GM12872 (cell line): ENCODE measurements around the gene ZNF20.

Experiments used
- TF ChIP-seq, protein P1 (sequence below): IDR thresholded peaks from 3 replicates; pipeline ENCODE4 v1.5.1; 2011; ENCODE audit warnings: low read depth, mild to moderate bottlenecking, low read length, moderate library complexity; ENCODE audit not compliant: insufficient read depth

ZNF20 gene

DNA sequence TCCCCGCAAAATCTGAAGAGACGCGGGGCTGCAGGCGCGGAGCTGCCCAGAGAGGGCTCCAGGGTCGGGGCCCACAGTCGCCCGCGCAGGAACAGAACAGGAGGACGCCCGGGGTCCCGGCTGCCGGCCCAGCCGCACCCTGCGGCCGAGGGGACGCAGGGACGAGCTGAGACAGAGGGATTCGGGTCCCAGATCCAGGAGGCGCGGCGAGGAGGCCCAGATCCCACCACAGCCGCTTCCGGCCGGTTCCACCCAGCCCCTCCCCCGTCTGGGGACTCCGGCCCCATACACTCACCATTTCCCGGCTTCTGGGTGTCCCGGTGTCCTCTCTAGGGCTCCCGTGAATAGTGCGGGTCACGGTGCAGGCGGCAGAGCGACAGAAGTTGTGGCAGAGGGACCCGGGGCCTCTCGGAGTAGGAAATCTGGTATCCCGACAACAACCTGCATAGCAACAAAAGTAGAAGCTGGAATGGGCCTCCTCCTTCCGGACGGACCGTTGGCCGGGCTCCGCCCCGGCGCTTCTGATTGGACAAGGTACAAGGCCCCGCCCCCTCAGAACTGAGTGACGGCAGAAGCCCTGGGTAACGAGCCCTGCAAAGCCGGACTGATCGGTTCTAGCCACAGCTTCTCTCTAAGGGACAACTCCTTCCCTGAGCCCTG lies at the start of gene ZNF20:
TSS of gene ZNF20 (minus strand) at position 466 of the 660 bp plus-strand sequence. CDS start at position 298, 168 bp downstream.
- TF ChIP-seq, protein P1, sequence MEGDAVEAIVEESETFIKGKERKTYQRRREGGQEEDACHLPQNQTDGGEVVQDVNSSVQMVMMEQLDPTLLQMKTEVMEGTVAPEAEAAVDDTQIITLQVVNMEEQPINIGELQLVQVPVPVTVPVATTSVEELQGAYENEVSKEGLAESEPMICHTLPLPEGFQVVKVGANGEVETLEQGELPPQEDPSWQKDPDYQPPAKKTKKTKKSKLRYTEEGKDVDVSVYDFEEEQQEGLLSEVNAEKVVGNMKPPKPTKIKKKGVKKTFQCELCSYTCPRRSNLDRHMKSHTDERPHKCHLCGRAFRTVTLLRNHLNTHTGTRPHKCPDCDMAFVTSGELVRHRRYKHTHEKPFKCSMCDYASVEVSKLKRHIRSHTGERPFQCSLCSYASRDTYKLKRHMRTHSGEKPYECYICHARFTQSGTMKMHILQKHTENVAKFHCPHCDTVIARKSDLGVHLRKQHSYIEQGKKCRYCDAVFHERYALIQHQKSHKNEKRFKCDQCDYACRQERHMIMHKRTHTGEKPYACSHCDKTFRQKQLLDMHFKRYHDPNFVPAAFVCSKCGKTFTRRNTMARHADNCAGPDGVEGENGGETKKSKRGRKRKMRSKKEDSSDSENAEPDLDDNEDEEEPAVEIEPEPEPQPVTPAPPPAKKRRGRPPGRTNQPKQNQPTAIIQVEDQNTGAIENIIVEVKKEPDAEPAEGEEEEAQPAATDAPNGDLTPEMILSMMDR, result no peak

DNA sequence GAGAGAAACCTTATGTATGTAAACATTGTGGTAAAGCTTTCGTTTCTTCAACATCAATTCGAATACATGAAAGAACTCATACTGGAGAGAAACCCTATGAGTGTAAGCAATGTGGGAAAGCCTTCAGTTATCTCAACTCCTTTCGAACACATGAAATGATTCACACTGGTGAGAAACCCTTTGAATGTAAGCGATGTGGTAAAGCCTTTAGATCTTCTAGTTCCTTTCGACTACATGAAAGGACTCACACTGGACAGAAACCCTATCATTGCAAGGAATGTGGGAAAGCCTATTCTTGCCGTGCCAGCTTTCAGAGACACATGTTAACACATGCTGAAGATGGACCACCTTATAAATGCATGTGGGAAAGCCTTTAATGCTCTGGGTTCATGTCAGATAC lies 47.5 kb upstream of the ZNF20 start:
- TF ChIP-seq, protein P1, result no peak

DNA sequence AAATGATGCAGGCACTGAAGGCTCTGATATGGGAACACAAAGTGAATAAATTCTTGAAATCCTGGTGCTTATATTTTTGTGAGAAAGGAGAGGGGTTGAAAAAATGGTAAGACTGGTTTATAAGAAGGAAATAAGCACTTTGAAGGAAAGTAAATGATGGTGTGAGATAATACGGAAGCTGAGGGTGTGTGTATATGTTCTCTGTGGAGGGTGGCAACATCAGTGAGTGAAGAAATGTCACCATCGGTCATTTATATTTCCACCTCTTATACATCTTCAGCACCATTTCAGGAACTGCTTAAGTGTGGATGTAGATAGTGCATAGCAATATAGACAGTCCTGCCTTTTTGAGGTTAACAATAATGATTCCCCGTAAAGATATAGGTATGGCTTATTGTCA lies 40.2 kb upstream of the ZNF20 start:
- TF ChIP-seq, protein P1, result no peak

DNA sequence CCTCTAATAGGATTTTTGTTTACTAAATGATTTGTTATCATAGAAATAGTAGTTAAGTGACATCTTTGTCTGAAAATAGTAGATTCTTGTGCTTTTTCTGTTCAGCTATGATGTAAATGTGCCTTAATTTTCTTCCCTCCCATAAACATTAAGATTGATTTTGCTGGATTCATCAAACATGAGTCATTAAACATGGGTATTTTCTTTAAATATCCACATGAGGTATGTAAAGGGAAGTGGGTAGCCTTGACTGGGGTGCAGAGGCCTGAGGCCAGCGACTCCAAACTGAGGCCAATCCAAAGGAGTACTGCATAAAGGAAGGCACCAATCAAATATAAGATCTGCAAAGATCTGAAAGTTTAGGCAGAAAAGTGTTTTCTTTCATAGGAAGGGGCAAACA lies 26.5 kb upstream of the ZNF20 start:
- TF ChIP-seq, protein P1, result no peak

DNA sequence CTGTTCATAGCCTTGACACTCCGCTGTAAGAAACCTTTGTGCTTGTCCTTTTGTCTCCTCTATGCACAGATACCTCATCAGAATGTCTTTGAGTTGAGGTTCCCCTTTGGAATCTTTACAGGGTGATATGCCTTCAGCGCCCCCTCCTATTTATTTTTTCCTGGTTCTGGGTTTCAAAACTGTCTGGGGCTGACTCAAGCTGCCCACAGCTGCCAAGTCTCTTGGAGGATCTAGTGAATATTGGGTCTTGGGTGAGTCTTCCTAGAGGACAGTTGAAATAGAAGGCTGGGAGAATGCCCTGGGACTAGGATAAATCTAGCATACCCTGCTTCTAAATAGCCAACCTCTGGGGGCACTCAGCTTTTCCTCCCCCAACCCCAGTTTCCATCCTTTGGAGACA lies 23.7 kb upstream of the ZNF20 start:
- TF ChIP-seq, protein P1, result no peak

DNA sequence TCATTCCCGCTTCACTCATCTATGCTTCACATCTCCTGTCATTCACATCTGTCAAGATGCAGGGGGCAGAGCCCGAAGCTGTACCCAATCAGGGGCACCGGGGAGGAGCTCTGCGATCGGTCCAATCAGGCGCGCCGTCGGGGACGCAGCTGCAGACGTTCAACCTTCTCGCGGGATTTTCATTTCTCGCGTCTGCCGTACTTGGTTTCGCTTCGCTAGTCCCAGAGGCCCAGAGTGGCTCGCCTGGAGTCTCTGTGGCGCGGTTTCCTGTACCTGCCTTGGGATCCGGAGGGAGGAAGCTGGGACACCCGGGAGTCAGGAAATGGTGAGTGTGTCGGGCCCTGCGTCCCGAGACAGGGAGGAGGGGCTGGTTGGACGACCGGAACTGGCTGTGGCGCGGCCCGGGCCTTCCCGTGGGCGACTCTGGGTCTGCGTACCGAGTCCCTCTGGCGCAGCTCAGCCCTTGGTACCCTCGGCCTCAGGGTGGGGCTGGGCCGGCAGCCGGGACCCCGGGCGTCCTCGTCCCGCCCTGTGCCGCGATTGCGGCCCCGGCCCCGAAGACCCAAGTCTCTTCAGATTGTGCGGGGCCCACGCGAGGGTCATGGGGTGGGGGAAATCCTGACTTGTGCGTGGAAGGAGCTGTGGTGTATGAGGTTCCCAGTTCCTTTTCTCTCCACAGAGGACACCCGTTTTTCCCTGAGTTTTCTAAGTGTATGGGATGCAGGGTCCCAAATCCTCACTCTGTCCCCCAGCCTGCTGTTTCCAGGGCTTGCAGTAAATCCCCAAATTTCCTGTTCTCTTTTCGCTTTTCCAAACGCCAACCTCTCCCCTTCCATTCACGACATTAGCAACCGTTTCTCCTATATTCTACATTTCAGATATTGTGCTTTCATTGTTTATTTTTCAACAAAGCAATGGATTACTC lies 23.0 kb upstream of the ZNF20 start, which contains the start of gene ZNF136:
TSS of gene ZNF136 (plus strand) at position 215 of the 925 bp plus-strand sequence. CDS start at position 323, 108 bp downstream.
- TF ChIP-seq, protein P1, result no peak

DNA sequence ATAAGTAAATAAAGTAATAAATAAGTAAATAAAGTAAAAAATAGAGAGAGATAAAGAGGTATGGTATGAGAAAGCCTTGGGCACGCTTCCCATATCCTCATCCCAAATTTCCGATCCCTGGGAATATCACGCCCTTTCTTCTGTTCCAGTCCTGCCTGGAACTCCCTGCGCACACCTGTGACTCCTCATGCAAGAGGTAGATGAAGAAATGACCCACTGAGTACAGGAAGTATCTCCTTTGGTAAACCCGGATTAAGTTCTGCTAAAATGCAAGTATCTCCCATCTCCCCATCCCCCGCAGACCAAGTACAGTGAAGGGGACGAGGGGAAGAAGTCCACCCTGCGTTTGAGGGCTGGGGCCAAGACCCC lies 22.3 kb upstream of the ZNF20 start:
- TF ChIP-seq, protein P1, result no peak
